Measurements from ENCODE around the gene BIN1.

- TF ChIP-seq POLR2A (IDR thresholded peaks at IDR 0.05; ENCODE audit: borderline replicate concordance, extremely low read depth, insufficient read depth, insufficient read length), result no peak
- TF ChIP-seq, protein P1, sequence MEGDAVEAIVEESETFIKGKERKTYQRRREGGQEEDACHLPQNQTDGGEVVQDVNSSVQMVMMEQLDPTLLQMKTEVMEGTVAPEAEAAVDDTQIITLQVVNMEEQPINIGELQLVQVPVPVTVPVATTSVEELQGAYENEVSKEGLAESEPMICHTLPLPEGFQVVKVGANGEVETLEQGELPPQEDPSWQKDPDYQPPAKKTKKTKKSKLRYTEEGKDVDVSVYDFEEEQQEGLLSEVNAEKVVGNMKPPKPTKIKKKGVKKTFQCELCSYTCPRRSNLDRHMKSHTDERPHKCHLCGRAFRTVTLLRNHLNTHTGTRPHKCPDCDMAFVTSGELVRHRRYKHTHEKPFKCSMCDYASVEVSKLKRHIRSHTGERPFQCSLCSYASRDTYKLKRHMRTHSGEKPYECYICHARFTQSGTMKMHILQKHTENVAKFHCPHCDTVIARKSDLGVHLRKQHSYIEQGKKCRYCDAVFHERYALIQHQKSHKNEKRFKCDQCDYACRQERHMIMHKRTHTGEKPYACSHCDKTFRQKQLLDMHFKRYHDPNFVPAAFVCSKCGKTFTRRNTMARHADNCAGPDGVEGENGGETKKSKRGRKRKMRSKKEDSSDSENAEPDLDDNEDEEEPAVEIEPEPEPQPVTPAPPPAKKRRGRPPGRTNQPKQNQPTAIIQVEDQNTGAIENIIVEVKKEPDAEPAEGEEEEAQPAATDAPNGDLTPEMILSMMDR (IDR thresholded peaks at IDR 0.05 in 2 of 3, conservative IDR thresholded peaks at IDR 0.05 in 1 of 3; ENCODE audit: borderline replicate concordance in 1 of 3, insufficient read depth in 1 of 3, low read depth in 2 of 3, low read length in 2 of 3), result no peak
- TF ChIP-seq SRF (IDR thresholded peaks at IDR 0.05; ENCODE audit: low read depth), result no peak
Observed at GRCh38 chr2:127032621-127033020, 74.3 kb downstream of the BIN1 start.
